Mucosa of gallbladder (tissue), 1 donor: ENCODE data around the gene RCBTB2. TPM values are rescaled to one million over a fixed set of nuclear protein-coding genes. Genes with fewer than 3 reads are reported as not detected.

Experiments used
- DNase-seq: peaks from one replicate; pipeline ENCODE4 v3.0.0-alpha.2; 2020; ENCODE audit warnings: low spot score
- total RNA-seq: library from RNA; stranded (reverse); gene quantifications from one replicate; pipeline ENCODE4 v1.2.1, GENCODE V29; 2021
- donor health status: DM: no; HTN: no; CAD: no.

RCBTB2 gene
- total RNA-seq, 1 donor from 2014 or later = 18.3 TPM

DNA sequence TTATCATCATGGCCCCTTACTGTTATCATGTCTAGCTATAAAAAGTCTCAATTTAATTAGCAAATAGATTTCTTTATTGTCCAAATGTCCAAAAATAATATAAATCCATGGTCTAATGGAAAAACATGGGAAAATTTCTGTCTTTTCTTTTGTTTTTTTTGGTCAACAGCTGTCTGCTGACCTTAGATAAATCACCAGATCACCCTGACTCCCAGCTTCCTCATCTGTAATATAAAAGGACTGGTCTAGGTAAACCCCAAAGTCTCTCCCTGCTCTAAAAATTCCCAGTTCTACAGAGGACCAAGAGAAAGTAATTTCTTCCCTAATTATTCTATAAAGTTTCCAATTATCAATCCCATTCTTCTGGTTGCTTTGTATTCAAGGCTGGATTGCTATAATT is 30.7 kb upstream of the RCBTB2 start:
- DNase-seq = no peak

DNA sequence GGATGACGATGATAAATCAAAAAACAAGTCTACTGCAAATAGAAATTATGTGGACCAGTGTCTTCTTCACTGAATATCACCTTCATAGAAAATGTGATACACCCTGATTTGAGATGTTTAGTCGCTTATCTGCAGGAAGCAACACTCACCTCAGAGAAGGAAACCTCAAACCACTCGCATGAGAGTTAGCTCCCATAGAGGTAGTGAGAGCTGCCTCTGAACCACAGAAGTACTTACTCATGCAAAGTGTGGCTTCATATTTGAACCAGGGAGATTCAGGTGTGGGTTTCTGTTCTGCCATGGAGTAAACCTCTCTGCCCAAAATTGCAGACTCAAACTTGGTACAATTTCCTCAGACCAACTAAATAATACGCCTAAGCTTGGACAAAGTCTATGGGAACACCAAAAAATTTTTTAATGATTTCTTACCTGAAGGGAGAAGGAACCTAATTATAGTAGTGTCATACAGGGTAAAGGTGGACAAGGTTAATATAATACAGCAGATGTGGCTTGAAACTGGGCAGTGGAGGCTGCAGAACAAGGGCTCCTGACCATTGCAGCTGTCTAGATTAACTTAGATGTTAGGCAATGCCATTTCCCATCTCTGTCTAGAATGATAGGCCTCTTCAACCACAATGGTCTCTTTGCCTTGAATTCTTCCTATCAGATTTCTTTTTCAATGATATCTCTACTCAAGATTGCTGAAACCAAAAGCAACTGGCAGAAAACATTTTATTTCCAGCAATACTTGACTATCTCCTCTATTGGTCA is 29.6 kb upstream of the RCBTB2 start:
- DNase-seq = no peak

- DNase-seq = no peak
Measured at GRCh38 chr13:48561466-48562235, 28.8 kb upstream of the RCBTB2 start.

- no peak for DNase-seq
Measured at GRCh38 chr13:48560657-48561337, 27.9 kb upstream of the RCBTB2 start.

DNA sequence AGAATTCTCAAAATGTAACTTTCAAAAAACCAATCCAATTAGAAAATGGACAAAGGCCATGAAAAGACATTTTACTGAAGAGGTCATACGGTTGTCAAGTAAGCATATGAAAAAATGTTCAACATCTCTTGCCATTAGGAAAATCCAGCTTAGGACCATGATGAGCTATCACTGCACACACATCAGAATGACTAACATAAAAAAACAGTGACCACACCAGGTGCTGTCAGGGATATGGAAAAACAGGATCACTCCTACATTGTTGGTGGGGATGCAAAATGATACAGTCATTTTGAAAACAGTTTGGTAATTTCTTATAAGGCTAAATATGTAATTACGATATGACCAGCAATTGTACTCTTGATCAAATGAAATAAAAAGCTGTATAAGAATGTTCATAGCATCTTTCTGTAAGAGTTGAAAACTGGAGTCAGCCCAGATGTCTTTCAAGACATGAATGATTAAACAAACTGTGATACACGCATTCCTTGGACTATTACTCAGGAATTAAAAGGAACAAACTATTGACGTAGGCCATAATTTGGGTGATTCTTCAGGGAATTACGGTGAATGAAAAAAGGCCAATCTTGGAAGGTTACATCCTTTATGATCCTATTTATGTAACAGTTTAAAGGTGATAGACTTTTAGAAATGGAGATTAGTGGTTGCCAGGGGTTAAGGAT is 26.9 kb upstream of the RCBTB2 start:
- no peak for DNase-seq

DNA sequence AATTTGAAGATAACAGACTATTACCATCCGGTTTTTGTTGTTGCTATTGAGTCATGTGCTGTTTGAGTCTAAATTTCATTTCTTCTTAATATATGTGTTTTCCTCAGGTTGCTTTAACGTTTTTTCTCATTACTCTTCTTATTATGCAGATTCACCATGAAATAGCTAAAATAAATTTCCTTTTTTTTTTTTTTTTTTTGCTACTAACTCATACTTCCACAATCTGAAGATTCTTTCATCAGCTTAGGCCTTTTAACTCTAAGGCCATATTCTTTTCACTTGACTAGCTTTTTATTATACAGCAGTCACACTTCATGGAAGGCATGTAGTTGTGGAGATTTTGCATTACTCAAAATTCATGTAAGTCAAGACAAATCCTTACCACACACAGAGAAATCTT is 23.9 kb upstream of the RCBTB2 start:
- DNase-seq = no peak

- DNase-seq = no peak
Measured at GRCh38 chr13:48555441-48555840, 22.6 kb upstream of the RCBTB2 start.

GRCh38 chr13:48551329-48551728 is 18.4 kb upstream of the RCBTB2 start:
- DNase-seq = no peak

DNA sequence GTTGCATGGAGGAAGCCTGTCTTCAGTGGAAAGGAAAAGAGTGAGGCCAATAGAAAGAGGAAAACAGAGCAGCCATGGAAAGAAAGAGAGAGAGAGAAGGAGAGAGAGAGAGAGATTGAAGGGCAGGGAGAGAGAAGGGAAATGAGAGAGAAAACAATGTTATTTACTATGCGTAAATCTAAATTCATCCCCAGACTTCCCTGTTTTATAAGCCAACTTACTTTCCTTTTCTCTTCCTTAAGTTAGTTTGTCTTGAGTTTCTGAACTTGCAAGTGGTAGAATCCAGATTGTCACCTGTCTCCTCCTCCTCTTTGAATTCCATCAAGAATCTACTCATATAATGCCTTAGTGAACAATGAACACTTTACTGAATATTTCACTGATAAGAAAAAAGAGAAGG is 16.8 kb upstream of the RCBTB2 start:
- DNase-seq = no peak

- no peak for DNase-seq
Measured at GRCh38 chr13:48547663-48548092, 14.8 kb upstream of the RCBTB2 start.

DNA sequence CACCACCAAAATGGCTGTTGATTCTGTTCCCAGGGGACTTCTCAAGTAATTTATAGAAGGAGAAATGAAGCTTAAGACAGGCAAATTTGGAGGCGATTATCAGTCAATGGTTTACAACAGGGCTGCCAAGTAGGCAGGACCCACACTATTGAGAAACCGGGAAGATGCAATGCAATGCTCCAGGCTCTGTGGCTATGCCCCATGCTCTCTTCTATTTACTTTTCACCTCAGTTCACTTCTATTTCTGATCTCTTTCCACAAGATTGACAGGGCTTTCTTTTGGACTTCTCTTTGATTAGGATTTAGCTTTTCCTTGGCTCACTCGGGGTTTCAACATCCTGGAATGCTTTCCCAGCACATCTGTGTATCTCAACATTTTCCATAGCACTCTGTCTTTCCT is 12.7 kb upstream of the RCBTB2 start:
- DNase-seq = no peak

DNA sequence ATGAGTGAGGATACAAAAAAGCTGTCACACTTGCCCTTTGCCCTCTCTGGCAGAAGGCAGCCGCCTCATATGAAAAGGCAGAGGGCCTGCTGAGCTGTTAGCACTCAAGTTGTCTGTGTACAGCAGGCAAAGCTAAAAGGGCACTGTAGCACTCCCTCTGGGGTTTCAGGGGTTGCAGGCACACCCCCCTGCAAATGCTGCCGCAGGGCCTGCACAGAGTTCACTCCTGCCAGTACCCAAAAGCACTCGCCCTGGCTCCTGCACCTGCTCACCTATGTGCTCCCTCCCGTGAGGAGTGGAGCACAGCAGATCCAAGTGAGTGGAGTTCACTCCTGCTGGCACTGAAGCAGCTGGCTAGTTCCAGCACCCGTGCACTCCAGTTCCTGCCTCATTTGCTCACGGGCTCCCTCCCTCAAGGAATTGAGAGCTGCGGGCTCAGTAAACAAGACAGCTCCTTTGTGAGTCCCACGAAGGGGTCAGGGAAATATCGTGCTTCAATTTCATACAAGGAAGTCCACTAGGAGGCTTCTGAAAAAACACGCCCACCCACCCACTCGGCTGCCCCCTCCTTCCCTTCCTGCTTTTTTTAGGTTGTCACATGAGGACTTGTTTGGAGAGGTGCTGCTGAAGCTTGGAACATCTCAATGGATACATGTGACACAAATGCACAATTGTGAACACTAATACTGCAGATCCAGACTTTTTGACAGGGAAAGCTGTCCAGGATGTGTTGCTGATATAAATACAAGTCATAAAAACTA is 9.9 kb upstream of the RCBTB2 start:
- peak; percentile 51 for DNase-seq

DNA sequence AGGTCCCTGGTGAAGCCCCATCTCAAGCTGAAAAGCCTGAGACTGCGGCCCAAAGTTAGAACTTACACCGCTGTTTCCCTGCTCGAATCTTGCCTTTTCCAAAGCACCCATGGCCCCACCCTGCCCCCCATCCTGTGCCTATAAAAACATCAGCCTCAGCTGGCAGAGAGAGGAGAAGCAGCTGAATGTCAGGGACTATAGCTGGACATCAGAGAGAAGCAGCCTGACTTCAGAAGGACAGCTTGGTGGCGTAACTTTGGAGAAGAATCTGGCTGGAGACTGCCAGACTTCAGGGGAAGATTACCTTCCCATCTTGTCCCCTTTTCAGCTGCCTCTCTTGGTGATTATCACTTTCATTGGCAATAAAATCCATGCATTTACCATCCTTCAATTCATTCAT is 9.3 kb upstream of the RCBTB2 start:
- DNase-seq = no peak

- DNase-seq = no peak
Measured at GRCh38 chr13:48539550-48539949, 6.7 kb upstream of the RCBTB2 start.

- DNase-seq = no peak
Measured at GRCh38 chr13:48536621-48537250, 3.9 kb upstream of the RCBTB2 start.

GRCh38 chr13:48535766-48536165 is 2.9 kb upstream of the RCBTB2 start:
- no peak for DNase-seq

DNA sequence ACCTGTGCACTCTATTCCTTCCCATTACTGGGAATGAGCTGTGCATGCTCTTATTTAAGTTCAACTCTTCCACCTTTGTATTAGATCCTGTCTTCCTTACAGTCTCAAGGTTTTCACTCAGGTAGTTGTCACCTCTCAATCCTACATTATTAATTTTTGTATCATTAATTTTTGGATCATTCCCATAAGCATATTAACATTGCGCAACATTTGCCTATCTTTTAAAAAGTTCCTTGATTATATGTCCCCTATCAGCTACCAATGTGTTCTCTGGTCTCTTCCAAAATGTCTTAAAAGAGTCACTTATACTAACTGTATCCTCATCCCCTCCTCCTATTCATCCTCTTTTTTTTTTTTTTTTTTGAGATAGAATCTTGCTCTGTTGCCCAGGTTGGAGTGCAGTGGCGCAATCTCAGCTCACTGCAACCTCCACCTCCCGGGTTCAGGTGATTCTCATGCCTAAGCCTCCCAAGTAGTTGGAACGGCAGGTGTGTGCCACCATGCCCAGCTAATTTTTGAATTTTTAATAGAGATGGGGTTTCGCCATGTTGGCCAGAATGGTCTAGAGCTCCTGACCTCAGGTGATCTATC is 2.1 kb upstream of the RCBTB2 start:
- no peak for DNase-seq

DNA sequence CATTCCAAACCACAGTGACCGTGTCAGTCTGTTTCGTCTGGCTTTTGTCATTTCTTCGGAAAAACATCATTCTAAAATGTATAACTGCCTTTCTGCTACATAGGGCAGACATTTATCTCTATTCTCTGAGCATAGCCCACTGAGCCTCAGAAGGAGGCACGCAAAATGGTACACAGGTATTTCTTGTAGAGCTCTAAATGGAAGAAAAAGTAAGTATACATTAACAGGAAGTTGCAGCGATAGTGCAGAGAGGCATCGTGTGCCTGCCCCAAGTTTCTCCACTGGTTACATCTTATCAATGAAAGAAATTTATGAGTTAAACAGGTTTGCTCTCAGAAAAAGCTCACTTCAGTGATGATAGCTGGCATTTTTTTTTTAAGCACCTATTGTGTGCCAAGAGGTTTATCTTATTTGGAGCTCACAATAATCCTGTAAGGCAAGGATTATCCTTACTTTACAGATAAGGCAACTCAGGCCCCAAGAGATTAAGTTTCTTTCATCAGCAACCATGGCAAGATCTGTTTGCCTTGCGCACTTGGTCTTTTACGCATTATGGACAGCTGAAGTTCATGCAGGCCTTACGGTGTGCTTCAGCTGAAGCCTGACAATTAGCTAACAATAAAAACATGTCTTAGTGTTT is 1.2 kb upstream of the RCBTB2 start:
- no peak for DNase-seq

DNA sequence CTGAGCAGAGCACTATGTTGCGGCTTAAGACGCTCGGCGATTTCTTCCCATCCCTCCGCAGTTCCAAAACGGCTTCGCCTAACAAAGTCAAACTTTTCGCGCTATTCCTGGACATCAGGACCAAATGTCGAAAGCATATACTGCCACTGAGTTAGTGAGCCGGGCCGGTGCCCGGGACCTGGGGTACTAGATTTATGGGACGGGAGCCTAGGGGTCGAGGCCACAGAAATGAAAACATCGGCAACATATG is 699 bp downstream of the RCBTB2 start:
- DNase-seq = no peak
